ENCODE results near the gene BMPR2.

DNA sequence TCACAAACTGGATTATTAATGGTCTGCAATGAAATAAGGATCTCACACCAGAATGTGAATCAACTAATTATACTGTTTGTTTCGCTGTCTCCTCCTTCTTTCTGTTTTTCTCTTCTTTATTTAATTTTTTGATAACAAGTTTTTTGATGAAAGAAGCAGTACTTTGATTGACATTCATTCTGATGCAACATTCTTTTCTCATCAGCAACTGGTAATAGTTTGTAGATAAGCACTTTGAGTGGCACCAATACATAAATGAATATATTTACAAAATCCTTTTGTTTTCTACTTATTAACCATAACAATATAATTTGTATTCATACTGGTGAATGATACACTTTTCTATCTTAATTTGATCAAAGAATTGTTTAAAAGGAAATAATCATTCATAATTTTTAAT lies 143.3 kb downstream of the BMPR2 start:
- TF ChIP-seq, protein P1, sequence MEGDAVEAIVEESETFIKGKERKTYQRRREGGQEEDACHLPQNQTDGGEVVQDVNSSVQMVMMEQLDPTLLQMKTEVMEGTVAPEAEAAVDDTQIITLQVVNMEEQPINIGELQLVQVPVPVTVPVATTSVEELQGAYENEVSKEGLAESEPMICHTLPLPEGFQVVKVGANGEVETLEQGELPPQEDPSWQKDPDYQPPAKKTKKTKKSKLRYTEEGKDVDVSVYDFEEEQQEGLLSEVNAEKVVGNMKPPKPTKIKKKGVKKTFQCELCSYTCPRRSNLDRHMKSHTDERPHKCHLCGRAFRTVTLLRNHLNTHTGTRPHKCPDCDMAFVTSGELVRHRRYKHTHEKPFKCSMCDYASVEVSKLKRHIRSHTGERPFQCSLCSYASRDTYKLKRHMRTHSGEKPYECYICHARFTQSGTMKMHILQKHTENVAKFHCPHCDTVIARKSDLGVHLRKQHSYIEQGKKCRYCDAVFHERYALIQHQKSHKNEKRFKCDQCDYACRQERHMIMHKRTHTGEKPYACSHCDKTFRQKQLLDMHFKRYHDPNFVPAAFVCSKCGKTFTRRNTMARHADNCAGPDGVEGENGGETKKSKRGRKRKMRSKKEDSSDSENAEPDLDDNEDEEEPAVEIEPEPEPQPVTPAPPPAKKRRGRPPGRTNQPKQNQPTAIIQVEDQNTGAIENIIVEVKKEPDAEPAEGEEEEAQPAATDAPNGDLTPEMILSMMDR (IDR thresholded peaks at IDR 0.05), result no peak
- no peak for TF ChIP-seq EP300 (IDR thresholded peaks at IDR 0.05)
